ENCODE results near the gene TACR1.
"Not testable (repeated sequence)": the region's sequence is repeated elsewhere in the genome, so short reads cannot be mapped to it uniquely, and the experiment has no call there.

Gene TACR1

GRCh38 chr2:75199428-75200011, at the start of gene TACR1:
Gene TACR1 (minus strand): TSS chr2:75199520. CDS start chr2:75198934, 586 bp downstream.
- DNase-seq: no peak

GRCh38 chr2:75248581-75248980, 49.3 kb upstream of the TACR1 start:
- DNase-seq: not testable (repeated sequence)

GRCh38 chr2:75246441-75247167, 47.3 kb upstream of the TACR1 start:
- DNase-seq: no peak

- DNase-seq: no peak
Measured at GRCh38 chr2:75243219-75243618, 43.9 kb upstream of the TACR1 start.

- no peak for DNase-seq
Measured at GRCh38 chr2:75241696-75242095, 42.4 kb upstream of the TACR1 start.

GRCh38 chr2:75238670-75239330, 39.5 kb upstream of the TACR1 start:
- no peak for DNase-seq

GRCh38 chr2:75237296-75237695, 38.0 kb upstream of the TACR1 start:
- no peak for DNase-seq

- DNase-seq: no peak
Measured at GRCh38 chr2:75233965-75234364, 34.6 kb upstream of the TACR1 start.

GRCh38 chr2:75226617-75227016, 27.3 kb upstream of the TACR1 start:
- DNase-seq: no peak

GRCh38 chr2:75226099-75226498, 26.8 kb upstream of the TACR1 start:
- DNase-seq: no peak

- no peak for DNase-seq
Measured at GRCh38 chr2:75224636-75225094, 25.3 kb upstream of the TACR1 start.

GRCh38 chr2:75222527-75222926, 23.2 kb upstream of the TACR1 start:
- DNase-seq: no peak

- no peak for DNase-seq
Measured at GRCh38 chr2:75221862-75222261, 22.5 kb upstream of the TACR1 start.

GRCh38 chr2:75219213-75219612, 19.9 kb upstream of the TACR1 start:
- DNase-seq: not testable (repeated sequence)

GRCh38 chr2:75211266-75211770, 12.0 kb upstream of the TACR1 start:
- DNase-seq: no peak

GRCh38 chr2:75210409-75210808, 11.1 kb upstream of the TACR1 start:
- DNase-seq: no peak

GRCh38 chr2:75208738-75209137, 9.4 kb upstream of the TACR1 start:
- DNase-seq: no peak

GRCh38 chr2:75204833-75205232, 5.5 kb upstream of the TACR1 start:
- no peak for DNase-seq

- DNase-seq: no peak
Measured at GRCh38 chr2:75202359-75202758, 3.0 kb upstream of the TACR1 start.

GRCh38 chr2:75200140-75201096, 1.1 kb upstream of the TACR1 start:
- DNase-seq: no peak

- no peak for DNase-seq
Measured at GRCh38 chr2:75195076-75195691, 4.1 kb downstream of the TACR1 start.

- DNase-seq: no peak
Measured at GRCh38 chr2:75194184-75194868, 5.0 kb downstream of the TACR1 start.
